Stimulated activated memory B cell treated with anti-CD40 and anti-IgM and Interleukin-4, amounts not matched to agents 10 μg/mL and 1 μg/mL and 100 μg/mL, for 72 hours (primary cell): ENCODE data around the gene PAPLN.

Source experiments
- ATAC-seq: fragments of 150-1000 bp; cut with Tn5 transposase; 2 replicates; pipeline ENCODE4 v1.10.0; 2021
- H3K27ac Mint-ChIP-seq: one replicate; pipeline ENCODE4 v1.8.0; 2022; ENCODE audit warnings: mild to moderate bottlenecking, mixed read lengths
- H3K27me3 Mint-ChIP-seq: one replicate; pipeline ENCODE4 v1.8.0; 2022; ENCODE audit warnings: mixed read lengths
- H3K36me3 Mint-ChIP-seq: one replicate; pipeline ENCODE4 v1.8.0; 2022; ENCODE audit warnings: mixed read lengths
- H3K4me1 Mint-ChIP-seq: one replicate; pipeline ENCODE4 v1.8.0; 2022; ENCODE audit warnings: mixed read lengths
- H3K4me3 Mint-ChIP-seq: one replicate; pipeline ENCODE4 v1.8.0; 2022; ENCODE audit warnings: mild to moderate bottlenecking, moderate library complexity, mixed read lengths
- H3K9me3 Mint-ChIP-seq: one replicate; pipeline ENCODE4 v1.8.0; 2022; ENCODE audit warnings: mixed read lengths

PAPLN gene

GRCh38 chr14:73238424-73238852 lies 1.1 kb downstream of the PAPLN start:
- no peaks in the 10 kb centered on the region for H3K9me3 Mint-ChIP-seq
- H3K27me3 Mint-ChIP-seq: peaks cover 85% of the 10 kb centered on the region
- no peak for ATAC-seq
- H3K27ac Mint-ChIP-seq: no peak overlapping the region
- no peaks in the 10 kb centered on the region for H3K36me3 Mint-ChIP-seq
- H3K4me1 Mint-ChIP-seq: peaks cover 74% of the 10 kb centered on the region
- H3K4me3 Mint-ChIP-seq: peak overlapping the region; percentile 53

GRCh38 chr14:73238941-73239340 lies 1.6 kb downstream of the PAPLN start:
- no peak overlapping the region for H3K27ac Mint-ChIP-seq
- peaks cover 78% of the 10 kb centered on the region for H3K4me1 Mint-ChIP-seq
- H3K4me3 Mint-ChIP-seq: no peak overlapping the region

GRCh38 chr14:73239393-73240241 lies 2.3 kb downstream of the PAPLN start:
- Mint-ChIP-seq H3K9me3 (no peaks in the 10 kb centered on the region), H3K27me3 (peaks cover 81% of the 10 kb centered on the region), H3K4me3 (peak overlapping the region; percentile 18), H3K27ac (no peak overlapping the region), H3K4me1 (peaks cover 78% of the 10 kb centered on the region), H3K36me3 (no peaks in the 10 kb centered on the region)
- ATAC-seq: no peak

More at GRCh38 chr14:73238941-73239340, 1.6 kb downstream of the PAPLN start:
- no peaks in the 10 kb centered on the region for H3K9me3 Mint-ChIP-seq
- ATAC-seq: no peak
- H3K36me3 Mint-ChIP-seq: no peaks in the 10 kb centered on the region
- H3K27me3 Mint-ChIP-seq: peaks cover 80% of the 10 kb centered on the region

GRCh38 chr14:73240816-73241480 lies 3.6 kb downstream of the PAPLN start:
- Mint-ChIP-seq H3K4me1 (peaks cover 68% of the 10 kb centered on the region), H3K27me3 (peaks cover 72% of the 10 kb centered on the region), H3K9me3 (no peaks in the 10 kb centered on the region), H3K36me3 (no peaks in the 10 kb centered on the region), H3K4me3 (no peak overlapping the region), H3K27ac (no peak overlapping the region)
- ATAC-seq: no peak

GRCh38 chr14:73241481-73242165 lies 4.3 kb downstream of the PAPLN start:
- H3K27me3 Mint-ChIP-seq: peaks cover 71% of the 10 kb centered on the region
- H3K4me3 Mint-ChIP-seq: no peak overlapping the region
- no peaks in the 10 kb centered on the region for H3K9me3 Mint-ChIP-seq
- ATAC-seq: no peak
- H3K36me3 Mint-ChIP-seq: no peaks in the 10 kb centered on the region
- H3K4me1 Mint-ChIP-seq: peaks cover 67% of the 10 kb centered on the region
- H3K27ac Mint-ChIP-seq: no peak overlapping the region

- Mint-ChIP-seq H3K4me3 (peak overlapping the region; percentile 38), H3K4me1 (peaks cover 67% of the 10 kb centered on the region), H3K27ac (no peak overlapping the region), H3K36me3 (no peaks in the 10 kb centered on the region), H3K27me3 (peaks cover 71% of the 10 kb centered on the region), H3K9me3 (no peaks in the 10 kb centered on the region)
- ATAC-seq: peak; percentile 47
These were observed 5.1 kb downstream of the PAPLN start for GRCh38 chr14:73242357-73242901.

- Mint-ChIP-seq H3K4me1 (peaks cover 75% of the 10 kb centered on the region), H3K27me3 (peaks cover 79% of the 10 kb centered on the region), H3K4me3 (no peak overlapping the region), H3K9me3 (no peaks in the 10 kb centered on the region), H3K27ac (no peak overlapping the region), H3K36me3 (no peaks in the 10 kb centered on the region)
- ATAC-seq: no peak
These were observed 6.0 kb downstream of the PAPLN start for GRCh38 chr14:73243341-73243740.

GRCh38 chr14:73243748-73244147 lies 6.4 kb downstream of the PAPLN start:
- no peak overlapping the region for H3K27ac Mint-ChIP-seq
- peaks cover 75% of the 10 kb centered on the region for H3K27me3 Mint-ChIP-seq
- peaks cover 75% of the 10 kb centered on the region for H3K4me1 Mint-ChIP-seq
- ATAC-seq: no peak
- no peak overlapping the region for H3K4me3 Mint-ChIP-seq
- no peaks in the 10 kb centered on the region for H3K36me3 Mint-ChIP-seq
- no peaks in the 10 kb centered on the region for H3K9me3 Mint-ChIP-seq

GRCh38 chr14:73244541-73245290 lies 7.4 kb downstream of the PAPLN start:
- H3K27me3 Mint-ChIP-seq: peaks cover 66% of the 10 kb centered on the region
- peaks cover 72% of the 10 kb centered on the region for H3K4me1 Mint-ChIP-seq
- no peaks in the 10 kb centered on the region for H3K9me3 Mint-ChIP-seq
- no peak for ATAC-seq
- peak overlapping the region; percentile 42 for H3K4me3 Mint-ChIP-seq
- H3K27ac Mint-ChIP-seq: no peak overlapping the region
- H3K36me3 Mint-ChIP-seq: no peaks in the 10 kb centered on the region

GRCh38 chr14:73245480-73246325 lies 8.4 kb downstream of the PAPLN start:
- Mint-ChIP-seq H3K4me3 (peak overlapping the region; percentile 80), H3K36me3 (no peaks in the 10 kb centered on the region), H3K27me3 (peaks cover 56% of the 10 kb centered on the region), H3K27ac (peak overlapping the region; percentile 80), H3K4me1 (peaks cover 63% of the 10 kb centered on the region), H3K9me3 (no peaks in the 10 kb centered on the region)
- peak; percentile 80 for ATAC-seq

- Mint-ChIP-seq H3K27ac (peak overlapping the region; percentile 80), H3K36me3 (no peaks in the 10 kb centered on the region), H3K4me1 (peaks cover 54% of the 10 kb centered on the region), H3K9me3 (no peaks in the 10 kb centered on the region), H3K4me3 (peak overlapping the region; percentile 80), H3K27me3 (peaks cover 47% of the 10 kb centered on the region)
- ATAC-seq: no peak
These were observed 9.3 kb downstream of the PAPLN start for GRCh38 chr14:73246387-73247150.

GRCh38 chr14:73248108-73248868 lies 11.0 kb downstream of the PAPLN start:
- peaks cover 38% of the 10 kb centered on the region for H3K4me1 Mint-ChIP-seq
- peak; percentile 32 for ATAC-seq
- H3K4me3 Mint-ChIP-seq: peak overlapping the region; percentile 60
- H3K36me3 Mint-ChIP-seq: no peaks in the 10 kb centered on the region
- peak overlapping the region; percentile 50 for H3K27ac Mint-ChIP-seq
- H3K27me3 Mint-ChIP-seq: peaks cover 31% of the 10 kb centered on the region
- no peaks in the 10 kb centered on the region for H3K9me3 Mint-ChIP-seq

- no peak overlapping the region for H3K4me3 Mint-ChIP-seq
- peaks cover 33% of the 10 kb centered on the region for H3K4me1 Mint-ChIP-seq
These were observed 11.8 kb downstream of the PAPLN start for GRCh38 chr14:73249108-73249507.

More at GRCh38 chr14:73249108-73249507, 11.8 kb downstream of the PAPLN start:
- H3K9me3 Mint-ChIP-seq: no peaks in the 10 kb centered on the region
- no peaks in the 10 kb centered on the region for H3K36me3 Mint-ChIP-seq
- ATAC-seq: no peak
- peaks cover 30% of the 10 kb centered on the region for H3K27me3 Mint-ChIP-seq
- peak overlapping the region; percentile 50 for H3K27ac Mint-ChIP-seq
